Measurements from ENCODE around the gene EPS8L2.

Gene EPS8L2

DNA sequence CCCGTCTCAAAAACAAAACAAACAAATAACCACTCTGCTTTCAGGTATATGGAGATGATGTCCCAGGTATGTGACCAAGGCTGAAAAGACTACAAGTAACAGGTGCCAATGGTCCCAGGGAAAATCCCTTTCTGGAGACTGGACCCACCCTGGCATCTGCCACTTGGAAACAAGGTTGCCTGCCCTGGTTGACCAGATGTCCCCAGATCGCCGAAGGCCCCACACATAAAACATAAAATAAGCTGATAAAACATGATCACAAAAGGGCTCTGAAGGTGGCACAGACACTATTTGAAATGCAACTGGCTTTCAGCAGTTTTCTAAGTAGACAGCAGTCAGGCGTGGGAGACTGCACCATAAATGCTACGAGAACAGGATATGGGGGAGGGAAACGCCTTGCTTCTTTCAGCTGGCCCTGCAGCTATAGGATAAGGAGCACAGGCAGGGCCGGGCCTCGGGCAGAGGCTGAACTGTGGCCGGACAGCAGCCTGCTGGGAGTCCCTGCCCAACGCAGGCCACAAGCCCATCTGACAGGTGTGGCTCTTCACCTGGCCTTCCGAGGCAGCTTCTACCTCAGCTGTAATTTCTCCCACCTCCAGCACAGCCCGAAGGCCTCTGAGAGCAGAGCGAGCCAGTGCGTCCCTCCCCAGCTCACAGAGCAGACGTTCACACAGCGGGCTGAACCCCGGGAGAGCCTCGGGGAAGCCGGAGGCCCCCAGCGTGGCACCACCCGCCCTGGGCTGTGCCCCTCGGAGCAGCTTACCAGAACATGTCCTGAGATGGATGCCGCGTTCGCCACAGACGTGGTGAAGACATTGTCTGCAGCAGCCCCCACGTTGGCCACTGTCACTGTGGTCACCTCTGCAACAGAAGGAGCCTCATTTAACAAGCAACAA is 15.0 kb upstream of the EPS8L2 start:
- FAIRE-seq: no peak

- FAIRE-seq: no peak
Measured at GRCh38 chr11:691710-692590, 14.1 kb upstream of the EPS8L2 start.

DNA sequence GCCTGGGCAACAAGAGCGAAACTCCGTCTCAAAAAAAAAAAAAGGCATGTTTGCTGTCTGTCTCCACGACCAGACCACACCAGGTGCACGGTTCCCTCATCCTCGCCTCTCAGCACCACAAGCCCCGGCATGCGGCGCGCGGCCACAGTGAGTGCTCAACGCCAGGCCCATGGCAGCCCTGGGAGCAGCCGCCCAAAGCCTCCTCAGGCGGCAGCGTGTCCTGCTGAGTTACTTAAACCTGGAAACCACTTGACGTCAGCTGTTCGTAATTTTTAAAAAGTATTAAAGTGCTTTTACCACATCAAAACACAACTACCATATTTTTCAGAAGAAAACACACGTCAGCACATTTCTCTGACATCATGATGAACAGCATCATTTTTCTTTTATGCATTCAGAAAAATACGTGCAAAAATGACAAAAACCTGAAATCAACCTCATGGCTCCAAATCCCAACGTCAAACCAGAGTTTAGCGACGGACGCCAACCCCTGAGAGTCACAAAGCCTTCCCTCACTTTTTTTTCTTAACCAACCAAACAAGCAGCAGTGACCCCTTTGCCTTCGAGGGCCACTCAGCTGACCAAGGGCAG is 13.1 kb upstream of the EPS8L2 start:
- no peak for FAIRE-seq

DNA sequence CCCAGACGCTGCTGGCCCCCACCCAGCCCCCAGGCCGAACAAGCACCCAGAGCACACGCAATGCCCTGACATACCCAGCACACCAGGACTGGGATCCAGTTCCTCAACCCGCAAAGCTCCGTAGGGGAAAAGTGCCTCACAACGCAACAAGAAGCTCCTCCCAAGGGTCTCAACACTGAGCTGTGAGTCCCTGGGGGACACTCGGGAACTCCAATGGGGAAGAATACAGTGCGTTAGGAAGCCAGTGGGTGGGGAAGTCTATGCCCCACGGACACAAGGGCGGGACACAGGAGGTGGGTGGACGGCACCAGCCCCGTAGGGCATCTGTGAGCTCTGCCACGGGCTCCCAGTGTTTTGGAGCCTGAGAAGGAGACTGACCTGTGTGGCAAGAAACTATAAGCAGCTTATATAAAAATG is 12.6 kb upstream of the EPS8L2 start:
- no peak for FAIRE-seq

DNA sequence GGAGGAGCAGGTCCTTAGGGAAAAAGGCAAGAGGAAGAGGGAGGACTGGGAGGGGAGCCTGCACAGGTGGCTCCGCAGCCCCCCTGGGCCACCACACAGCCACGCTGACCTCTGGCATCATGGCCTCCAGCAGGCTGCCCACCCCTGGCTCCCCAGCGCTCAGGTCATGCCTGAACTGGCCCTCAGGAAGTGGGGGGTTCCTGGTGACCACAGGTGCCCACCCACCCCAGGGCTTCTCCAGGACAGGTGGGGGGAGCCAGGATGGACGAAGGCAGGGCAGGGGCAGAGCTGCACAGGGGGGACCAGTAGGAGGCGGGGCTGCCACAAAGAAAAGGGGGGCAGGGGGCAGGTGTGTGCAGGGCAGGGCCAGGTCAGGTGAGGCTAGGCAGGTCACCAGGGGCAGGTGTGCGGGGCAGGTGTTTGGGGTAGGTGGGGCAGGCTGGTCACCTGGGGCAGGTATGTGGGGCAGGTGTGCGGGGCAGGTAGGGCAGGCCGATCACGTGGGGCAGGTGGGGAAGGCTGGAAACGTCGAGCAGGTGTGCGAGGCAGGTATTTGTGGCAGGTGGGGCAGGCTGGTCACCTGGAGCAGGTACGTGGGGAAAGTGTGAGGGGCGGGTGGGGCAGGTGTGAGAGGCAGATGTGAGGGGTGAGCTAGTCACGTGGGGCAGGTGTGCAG is 12.0 kb upstream of the EPS8L2 start:
- FAIRE-seq: no peak

DNA sequence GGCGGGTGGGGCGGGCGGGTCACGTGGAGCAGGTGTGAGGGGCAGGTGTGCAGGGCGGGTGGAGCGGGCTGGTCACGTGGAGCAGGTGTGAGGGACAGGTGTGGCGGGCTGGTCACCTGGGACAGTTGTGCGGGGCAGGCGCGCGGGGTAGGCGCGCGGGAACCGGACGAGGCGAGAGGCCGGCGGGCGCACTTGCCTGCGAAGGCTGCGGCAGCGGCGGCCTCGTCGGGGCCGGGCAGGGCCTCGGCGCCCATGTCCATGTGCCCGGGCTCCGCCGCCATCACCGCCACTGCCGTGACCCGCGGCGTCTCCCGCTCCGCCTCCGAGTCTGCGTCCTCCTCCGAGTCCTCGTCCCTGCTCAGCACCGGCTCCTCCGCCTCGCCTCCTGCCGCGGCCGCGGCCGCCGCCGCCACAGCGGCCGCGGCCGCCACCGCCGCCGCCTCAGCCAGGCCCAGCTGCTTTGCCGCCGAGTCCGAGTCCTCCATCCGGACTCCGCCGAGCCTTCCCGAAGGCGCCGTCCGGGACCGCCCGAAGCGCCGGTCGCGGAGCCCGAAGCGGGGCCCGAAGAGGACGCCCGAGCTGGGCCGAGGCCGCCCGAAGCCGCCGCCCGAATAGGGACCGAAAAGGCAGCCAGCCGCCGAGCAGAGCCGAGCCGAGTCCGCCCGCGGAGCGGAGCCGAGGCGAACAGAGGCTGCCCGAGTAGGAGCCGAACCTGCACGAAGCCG is 11.3 kb upstream of the EPS8L2 start, which contains the start of gene DEAF1:
DEAF1 (minus strand) TSS at position 660 of the 725 bp plus-strand sequence; CDS start at position 485, 175 bp downstream.
- FAIRE-seq: peak; percentile 92

DNA sequence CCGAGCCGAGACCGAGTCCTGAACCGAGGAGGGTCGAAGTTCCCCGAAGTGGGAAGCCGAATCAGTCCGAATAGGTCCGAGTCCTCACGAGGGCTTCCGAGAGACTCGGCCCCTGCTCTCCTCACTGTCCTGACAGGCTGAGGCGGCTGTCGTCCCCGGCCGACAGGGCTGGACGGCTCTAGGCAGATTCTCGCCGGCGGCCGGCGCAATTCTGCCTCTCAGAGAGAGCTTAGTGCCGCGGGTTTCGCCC is 10.8 kb upstream of the EPS8L2 start:
- FAIRE-seq: no peak

GRCh38 chr11:695538-696248 is 10.3 kb upstream of the EPS8L2 start, which contains the start of gene TMEM80:
Gene TMEM80 (plus strand): TSS chr11:695816. CDS start chr11:695828, 12 bp downstream.
- peak; percentile 77 for FAIRE-seq

DNA sequence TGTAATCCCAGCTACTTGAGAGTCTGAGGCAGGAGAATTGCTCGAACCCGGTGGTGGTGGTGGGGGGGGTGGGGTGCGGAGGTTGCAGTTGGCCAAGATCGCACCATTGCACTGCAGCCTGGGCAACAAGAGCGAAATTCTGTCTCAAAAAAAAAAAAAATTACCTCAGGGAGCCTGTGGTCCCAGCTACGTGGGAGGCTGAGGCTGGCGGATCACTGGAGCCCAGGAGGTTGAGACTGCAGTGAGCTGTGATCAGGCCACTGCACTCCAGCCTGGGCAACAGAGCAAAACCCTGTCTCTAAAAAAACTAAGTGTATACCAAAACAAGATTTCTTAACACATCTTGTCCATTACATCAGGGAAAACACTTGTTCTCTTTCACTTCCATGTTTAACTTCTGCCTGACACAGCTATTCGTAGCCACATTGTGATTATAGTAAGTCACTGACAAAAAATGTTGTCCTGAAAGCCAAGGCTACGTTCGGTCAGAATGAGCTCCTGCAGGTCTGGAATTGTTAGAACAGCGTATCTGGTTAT is 9.0 kb upstream of the EPS8L2 start:
- no peak for FAIRE-seq

- FAIRE-seq: no peak
Measured at GRCh38 chr11:697811-698311, 8.2 kb upstream of the EPS8L2 start.

DNA sequence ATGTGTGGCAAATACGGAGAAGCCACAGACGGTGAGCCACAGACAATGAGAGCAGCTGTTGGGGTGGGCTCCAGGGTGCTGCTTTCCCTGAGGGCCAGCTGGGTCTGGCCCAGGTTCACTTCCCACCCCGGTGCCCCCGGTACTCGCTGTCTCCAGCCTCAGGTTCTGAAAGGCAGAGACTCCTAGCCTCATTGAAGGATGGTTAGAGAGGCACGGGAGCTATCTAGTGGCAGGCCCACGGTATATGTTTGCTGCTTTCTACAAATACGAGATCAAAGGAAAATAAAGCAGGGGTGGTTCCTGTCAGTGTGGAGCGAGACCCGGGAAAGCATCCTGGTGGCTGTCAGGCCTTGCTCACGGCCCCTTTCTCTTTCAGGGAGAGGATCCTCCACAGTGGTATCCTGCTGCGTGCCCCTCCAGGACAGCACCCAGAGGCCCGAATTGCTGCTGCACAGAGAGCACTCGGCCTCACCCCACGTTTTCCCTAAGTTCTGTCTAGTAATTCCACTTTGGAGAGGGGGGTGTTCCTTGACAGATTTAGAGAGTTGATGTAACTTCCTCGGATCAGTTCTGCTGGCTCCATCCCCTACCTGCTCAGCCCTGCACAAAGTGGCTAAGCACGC is 7.4 kb upstream of the EPS8L2 start:
- FAIRE-seq: no peak

- no peak for FAIRE-seq
Measured at GRCh38 chr11:699116-699508, 6.9 kb upstream of the EPS8L2 start.

DNA sequence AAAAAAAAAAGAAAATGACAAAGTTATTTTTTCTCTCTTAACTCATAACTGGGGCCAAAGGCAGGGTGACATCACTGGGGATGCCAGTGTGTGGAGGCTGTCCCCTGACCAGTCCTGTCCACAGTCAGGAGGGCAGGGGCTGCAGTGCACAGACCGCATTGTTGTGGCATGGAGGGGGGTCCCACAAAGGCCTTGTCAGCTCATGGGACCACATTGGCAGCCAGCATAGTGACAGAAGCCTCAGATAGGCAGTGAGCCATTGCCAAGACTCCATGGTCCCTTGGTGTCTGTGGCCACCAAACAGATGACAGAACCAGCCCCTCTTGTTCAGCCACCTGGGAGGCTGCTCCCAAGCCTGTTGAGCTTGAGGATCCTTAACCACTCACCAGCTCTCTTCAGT is 6.3 kb upstream of the EPS8L2 start:
- no peak for FAIRE-seq

DNA sequence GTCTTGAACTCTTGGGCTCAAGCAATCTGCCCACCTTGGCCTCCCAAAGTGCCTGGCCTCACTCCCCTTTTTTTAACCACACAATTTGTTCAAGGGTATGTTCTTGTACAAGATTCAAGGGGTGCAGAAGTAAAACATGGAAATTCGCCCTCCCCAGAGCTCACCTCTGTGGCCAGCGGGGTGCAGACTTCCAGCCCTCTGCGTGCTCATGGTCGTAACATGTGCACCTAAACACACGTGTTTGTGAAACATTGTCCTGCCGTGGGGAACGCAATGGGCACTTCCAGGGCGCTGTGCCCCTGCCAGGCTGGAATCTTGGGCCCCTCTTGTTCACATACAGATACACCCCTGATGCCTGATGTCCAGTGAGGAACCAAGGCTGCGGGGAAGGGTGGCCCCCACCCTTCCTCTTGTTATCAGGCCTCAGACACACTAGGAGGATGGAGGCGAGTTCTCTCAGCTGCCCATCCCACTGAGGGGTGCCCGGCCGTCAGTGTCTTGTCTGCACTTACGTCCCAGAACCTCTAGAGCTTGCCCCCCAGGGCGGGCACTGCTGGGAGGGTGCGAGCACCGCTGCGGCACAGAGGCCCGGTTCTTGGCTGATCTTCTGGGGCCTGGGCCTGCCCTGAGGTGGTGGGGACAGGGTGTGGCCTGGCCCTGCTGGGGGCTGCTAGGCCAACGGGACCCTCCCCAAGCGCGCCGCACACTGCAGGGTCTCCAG is 4.1 kb upstream of the EPS8L2 start:
- no peak for FAIRE-seq

DNA sequence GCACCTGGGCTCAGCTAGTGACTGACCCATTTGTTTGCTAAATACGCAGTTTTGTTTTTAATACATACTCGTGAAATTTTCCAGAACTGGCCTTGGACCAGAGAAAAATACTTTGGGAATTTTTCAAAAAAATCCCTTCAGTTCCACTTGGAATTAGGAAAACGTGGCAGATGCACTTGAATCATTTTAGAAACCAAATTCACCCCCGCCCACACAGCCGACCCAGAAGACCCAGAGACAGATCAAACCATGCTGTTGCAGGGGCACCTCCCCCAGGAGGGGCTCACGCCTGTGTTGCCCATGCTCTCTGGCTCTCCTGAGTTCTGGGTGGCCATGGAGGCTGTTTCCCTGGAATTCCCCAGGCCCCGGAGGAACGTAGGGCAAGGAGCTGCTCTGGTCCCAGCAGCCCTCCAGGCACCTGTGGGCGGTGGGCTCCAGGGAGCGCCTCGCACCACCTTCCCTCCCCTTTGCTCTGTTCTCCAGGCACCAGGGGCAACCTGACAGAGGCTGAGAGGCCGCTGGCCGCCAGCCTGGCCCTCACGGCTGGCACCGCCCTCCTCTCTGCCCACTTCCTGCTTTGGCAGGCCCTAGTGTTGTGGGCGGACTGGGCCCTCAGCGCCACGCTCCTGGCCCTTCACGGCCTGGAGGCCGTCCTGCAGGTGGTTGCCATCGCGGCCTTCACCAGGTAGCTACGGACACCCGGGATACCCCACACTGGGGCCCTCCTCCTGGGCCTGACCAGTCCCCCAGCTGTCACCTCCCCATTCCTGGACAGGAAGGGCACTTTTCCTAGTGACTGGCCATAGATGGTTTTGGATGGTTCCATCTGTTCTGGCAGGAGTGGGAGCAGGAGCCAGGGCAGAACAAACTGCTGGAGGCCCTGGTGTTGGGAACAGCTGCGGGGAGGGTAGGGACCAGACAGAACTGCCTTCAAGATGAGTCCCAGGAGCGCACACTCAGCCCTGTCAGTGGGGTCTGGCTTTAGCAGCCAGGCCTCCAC is 3.3 kb upstream of the EPS8L2 start:
- FAIRE-seq: no peak

GRCh38 chr11:703506-703905 is 2.5 kb upstream of the EPS8L2 start:
- no peak for FAIRE-seq

- no peak for FAIRE-seq
Measured at GRCh38 chr11:704228-704674, 1.8 kb upstream of the EPS8L2 start.
